Measurements from ENCODE around the gene PC. TPM values are rescaled to one million over a fixed set of nuclear protein-coding genes. Genes with fewer than 3 reads are reported as not detected.

Gene PC
- total RNA-seq, 1 donor from 2014 or later = 4.7 TPM

DNA sequence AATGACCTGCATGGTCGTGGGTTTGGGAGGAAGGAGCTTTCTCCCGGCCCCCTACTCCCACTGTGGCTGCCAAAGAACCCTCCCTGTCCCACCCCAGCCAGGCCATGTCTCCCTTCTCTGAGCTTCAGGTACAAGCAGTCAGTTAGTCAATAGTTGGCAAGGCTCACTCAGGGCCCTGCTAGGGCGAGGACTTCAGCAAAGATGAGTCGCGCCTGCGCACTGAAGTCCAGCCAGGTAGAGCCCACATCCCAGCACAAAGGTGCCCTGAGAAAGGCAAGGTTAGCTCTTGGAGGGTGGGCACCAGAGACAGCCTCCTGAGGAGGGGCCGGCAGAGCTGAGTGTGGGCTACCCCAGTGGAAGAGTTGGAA, 28.0 kb upstream of the PC start:
- DNase-seq (ENCODE audit: low read depth) = no peak
- no peak overlapping the region for H3K4me3 ChIP-seq (ENCODE audit: low read depth, low read length)
- TF ChIP-seq, protein P1, sequence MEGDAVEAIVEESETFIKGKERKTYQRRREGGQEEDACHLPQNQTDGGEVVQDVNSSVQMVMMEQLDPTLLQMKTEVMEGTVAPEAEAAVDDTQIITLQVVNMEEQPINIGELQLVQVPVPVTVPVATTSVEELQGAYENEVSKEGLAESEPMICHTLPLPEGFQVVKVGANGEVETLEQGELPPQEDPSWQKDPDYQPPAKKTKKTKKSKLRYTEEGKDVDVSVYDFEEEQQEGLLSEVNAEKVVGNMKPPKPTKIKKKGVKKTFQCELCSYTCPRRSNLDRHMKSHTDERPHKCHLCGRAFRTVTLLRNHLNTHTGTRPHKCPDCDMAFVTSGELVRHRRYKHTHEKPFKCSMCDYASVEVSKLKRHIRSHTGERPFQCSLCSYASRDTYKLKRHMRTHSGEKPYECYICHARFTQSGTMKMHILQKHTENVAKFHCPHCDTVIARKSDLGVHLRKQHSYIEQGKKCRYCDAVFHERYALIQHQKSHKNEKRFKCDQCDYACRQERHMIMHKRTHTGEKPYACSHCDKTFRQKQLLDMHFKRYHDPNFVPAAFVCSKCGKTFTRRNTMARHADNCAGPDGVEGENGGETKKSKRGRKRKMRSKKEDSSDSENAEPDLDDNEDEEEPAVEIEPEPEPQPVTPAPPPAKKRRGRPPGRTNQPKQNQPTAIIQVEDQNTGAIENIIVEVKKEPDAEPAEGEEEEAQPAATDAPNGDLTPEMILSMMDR (conservative IDR thresholded peaks at IDR 0.05; ENCODE audit: low read depth, low read length) = no peak

DNA sequence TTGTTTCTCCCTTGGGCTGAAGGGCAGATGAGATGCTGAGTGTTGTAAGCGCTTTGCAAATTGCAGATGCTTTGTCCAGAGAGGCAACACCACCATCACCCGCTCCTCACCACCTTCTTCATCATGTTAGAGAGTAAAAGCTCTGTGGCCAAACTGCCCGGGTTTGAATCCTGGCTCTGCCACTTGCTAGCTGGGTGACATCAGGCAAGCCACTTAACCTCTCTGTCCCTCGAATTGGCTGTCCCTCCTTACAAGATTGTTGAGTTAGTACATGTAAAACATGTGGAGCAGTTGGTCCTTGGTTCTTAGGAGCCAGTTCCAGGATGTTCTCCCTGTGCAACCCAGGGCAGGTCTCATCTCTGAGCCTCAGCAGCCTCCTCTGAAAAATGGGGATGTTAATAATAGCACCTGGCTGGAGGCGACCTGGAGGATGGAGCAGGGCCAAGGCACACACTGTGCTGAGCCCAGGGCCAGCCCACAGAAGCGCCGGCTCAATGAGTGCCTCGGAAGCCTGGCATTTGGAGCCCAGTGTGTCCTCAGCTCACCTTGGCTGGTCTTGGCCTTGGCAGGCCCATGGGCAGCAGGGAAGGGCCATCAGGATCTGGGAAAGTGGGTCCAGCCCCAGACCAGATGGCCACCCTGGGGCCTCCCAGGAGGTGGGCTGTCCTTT, 27.5 kb upstream of the PC start:
- no peak overlapping the region for H3K4me3 ChIP-seq (ENCODE audit: low read depth, low read length)
- no peak for DNase-seq (ENCODE audit: low read depth)
- TF ChIP-seq, protein P1 (conservative IDR thresholded peaks at IDR 0.05; ENCODE audit: low read depth, low read length) = no peak

DNA sequence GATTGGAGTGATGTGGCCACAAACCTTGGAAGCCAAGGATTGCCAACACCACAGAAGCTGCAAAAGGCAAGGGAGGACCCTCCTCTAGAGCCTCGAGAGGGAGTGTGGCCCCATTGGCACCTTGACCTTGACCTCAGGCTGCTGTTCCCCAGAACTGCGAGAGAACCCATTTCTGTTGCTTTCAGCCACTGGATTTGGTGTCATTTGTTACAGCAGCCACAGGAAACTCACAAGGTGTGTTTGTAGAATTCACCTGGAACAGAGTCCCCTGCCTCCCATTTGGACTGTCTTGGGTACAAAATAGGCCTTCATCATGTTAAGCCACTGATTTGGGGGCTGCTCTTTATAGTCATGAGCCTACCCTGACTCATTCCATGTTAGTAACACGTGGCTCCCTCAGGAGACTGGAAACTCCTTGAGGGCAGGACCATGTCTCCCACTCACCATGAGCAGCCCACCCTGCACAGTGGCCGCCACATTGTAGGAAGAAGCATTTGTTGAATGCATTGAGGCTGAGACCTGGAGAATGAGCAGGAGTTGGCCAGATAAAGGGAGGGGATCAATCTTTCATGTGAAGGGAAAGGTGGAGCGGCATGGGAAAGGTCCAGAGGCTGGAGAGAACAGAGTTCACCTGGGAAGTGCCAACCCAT, 25.2 kb upstream of the PC start:
- no peak for DNase-seq (ENCODE audit: low read depth)
- TF ChIP-seq, protein P1 (conservative IDR thresholded peaks at IDR 0.05; ENCODE audit: low read depth, low read length) = no peak
- H3K4me3 ChIP-seq (ENCODE audit: low read depth, low read length) = no peak overlapping the region

DNA sequence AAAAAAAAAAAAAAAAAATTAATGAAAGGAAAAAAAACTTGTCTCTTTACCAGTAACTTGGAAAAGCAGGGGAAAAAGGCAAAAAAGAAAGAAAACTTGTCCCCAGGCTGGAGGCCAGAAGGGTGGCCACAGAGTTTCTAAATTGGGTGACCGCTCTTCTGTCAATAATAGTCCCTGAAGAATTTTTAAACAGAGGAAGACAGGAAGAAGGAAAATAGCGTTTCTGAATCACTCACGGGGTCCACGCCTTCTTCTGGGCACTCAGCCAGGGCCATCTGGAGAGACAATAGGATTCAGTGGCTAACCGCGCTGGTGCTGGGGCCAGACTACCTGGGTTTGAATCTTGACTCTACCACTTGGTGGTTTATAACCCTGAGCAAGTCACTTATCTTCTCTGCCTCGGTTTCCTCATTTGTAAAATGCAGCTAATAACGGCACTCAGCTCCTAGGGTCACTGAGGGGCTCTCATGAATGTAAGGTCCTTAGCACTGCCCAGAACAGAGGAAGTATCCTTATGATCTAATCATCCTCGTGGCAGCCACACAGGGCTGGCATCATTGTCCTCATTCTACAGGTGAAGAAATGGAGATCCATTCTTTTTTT, 23.9 kb upstream of the PC start:
- TF ChIP-seq, protein P1 (conservative IDR thresholded peaks at IDR 0.05; ENCODE audit: low read depth, low read length) = no peak
- no peak overlapping the region for H3K4me3 ChIP-seq (ENCODE audit: low read depth, low read length)
- no peak for DNase-seq (ENCODE audit: low read depth)

DNA sequence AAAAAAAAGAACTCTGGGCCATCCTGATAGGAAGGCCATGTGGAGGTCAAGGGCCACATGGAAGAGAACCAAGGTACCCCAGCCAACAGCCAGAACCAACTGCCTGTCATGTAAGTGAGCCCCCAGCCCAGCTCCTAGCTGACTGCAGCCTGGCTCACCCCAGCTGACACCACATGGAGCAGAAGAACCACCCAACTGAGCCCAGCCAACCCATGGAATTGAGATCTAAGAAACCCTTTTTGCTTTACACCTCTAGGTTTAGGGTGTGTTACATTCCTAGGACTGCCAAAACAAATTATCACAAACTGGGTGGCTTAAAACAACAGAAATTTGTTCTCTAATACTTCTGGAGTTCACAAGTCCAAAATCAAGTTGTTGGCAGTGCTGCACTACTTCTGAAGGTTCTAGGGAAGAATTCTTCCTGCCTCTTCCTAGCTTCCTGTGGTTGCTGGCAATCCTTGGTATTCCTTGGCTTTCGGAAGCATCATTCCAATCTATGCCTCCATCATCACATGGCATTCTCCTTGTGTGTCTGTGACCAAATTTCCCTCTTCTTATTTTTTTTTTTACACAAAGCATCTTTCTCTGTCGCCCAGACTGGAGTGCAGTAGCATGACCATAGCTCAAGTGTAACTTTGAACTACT, 21.3 kb upstream of the PC start:
- no peak for DNase-seq (ENCODE audit: low read depth)
- H3K4me3 ChIP-seq (ENCODE audit: low read depth, low read length) = no peak overlapping the region
- TF ChIP-seq, protein P1 (conservative IDR thresholded peaks at IDR 0.05; ENCODE audit: low read depth, low read length) = no peak

DNA sequence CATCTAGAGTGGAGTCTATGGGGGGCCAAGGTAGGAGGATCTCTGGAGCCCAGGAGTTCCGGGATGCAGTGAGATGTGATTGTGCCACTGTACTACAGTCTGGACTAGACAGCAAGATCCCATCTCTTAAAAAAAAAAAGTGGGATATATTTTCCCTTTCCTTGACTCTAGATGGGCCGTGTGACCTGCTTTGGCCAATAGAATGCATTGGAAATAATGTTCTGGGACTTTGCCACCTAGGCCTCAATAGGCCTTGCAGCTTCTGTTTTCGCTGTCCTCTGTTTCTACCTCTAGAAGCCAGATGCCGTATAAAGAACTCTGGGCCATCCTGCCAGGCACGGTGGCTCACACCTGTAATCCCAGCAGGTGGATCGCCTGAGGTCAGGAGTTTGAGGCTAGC, 20.5 kb upstream of the PC start:
- H3K4me3 ChIP-seq (ENCODE audit: low read depth, low read length) = no peak overlapping the region
- TF ChIP-seq, protein P1 (conservative IDR thresholded peaks at IDR 0.05; ENCODE audit: low read depth, low read length) = no peak

More for the DNA sequence above, 20.5 kb upstream of the PC start:
- no peak for DNase-seq (ENCODE audit: low read depth)

Data from epithelial cell of proximal tubule (primary cell).